Osteocyte (in vitro differentiated cells): Measurements from ENCODE around the gene SYT9. TPM values are rescaled to one million over a fixed set of nuclear protein-coding genes. Genes with fewer than 3 reads are reported as not detected.

ENCODE experiments used
- DNase-seq: peaks from one replicate; pipeline ENCODE4 v3.0.0; 2021; ENCODE audit warnings: mixed read lengths; ENCODE audit not compliant: unreplicated experiment; ENCODE audit errors: extremely low spot score
- H3K27ac Mint-ChIP-seq: one replicate; pipeline ENCODE4 v1.8.0; 2021; ENCODE audit warnings: mild to moderate bottlenecking, mixed read lengths; ENCODE audit not compliant: unreplicated experiment
- H3K27me3 Mint-ChIP-seq: one replicate; pipeline ENCODE4 v1.8.0; 2021; ENCODE audit warnings: mixed read lengths; ENCODE audit not compliant: unreplicated experiment
- H3K36me3 Mint-ChIP-seq: one replicate; pipeline ENCODE4 v1.8.0; 2021; ENCODE audit warnings: mixed read lengths; ENCODE audit not compliant: unreplicated experiment
- H3K4me1 Mint-ChIP-seq: one replicate; pipeline ENCODE4 v1.8.0; 2021; ENCODE audit warnings: mixed read lengths; ENCODE audit not compliant: unreplicated experiment
- H3K4me3 Mint-ChIP-seq: one replicate; pipeline ENCODE4 v1.8.0; 2021; ENCODE audit warnings: mild to moderate bottlenecking, moderate library complexity, mixed read lengths; ENCODE audit not compliant: unreplicated experiment
- H3K9me3 Mint-ChIP-seq: one replicate; pipeline ENCODE4 v1.8.0; 2021; ENCODE audit warnings: mixed read lengths; ENCODE audit not compliant: unreplicated experiment
- CTCF ChIP-seq: fragments of 200-600 bp; sonication (generic); IDR thresholded peaks from 2 replicates; pipeline ENCODE4 v1.5.0; 2021; ENCODE audit warnings: antibody characterized with exemption, mild to moderate bottlenecking, moderate library complexity
- total RNA-seq: library from RNA; stranded (reverse); gene quantifications from 2 replicates; pipeline ENCODE4 v1.2.1, GENCODE V29; 2021

Gene SYT9
- total RNA-seq, 1 donor from 2014 or later: 0.40 TPM

GRCh38 chr11:7292922-7293321 lies 41.2 kb downstream of the SYT9 start:
- no peak for TF ChIP-seq CTCF
- no peak overlapping the region for H3K27ac Mint-ChIP-seq
- no peak overlapping the region for H3K4me3 Mint-ChIP-seq
- H3K4me1 Mint-ChIP-seq: no peaks in the 10 kb centered on the region
- no peaks in the 10 kb centered on the region for H3K27me3 Mint-ChIP-seq
- no peaks in the 10 kb centered on the region for H3K36me3 Mint-ChIP-seq
- H3K9me3 Mint-ChIP-seq: no peaks in the 10 kb centered on the region
- no peak for DNase-seq

GRCh38 chr11:7299393-7299792 lies 47.7 kb downstream of the SYT9 start:
- no peaks in the 10 kb centered on the region for H3K36me3 Mint-ChIP-seq
- H3K4me1 Mint-ChIP-seq: no peaks in the 10 kb centered on the region
- H3K27me3 Mint-ChIP-seq: no peaks in the 10 kb centered on the region
- no peak overlapping the region for H3K27ac Mint-ChIP-seq
- no peaks in the 10 kb centered on the region for H3K9me3 Mint-ChIP-seq
- no peak for TF ChIP-seq CTCF
- H3K4me3 Mint-ChIP-seq: no peak overlapping the region
- no peak for DNase-seq

- TF ChIP-seq CTCF: no peak
- no peak overlapping the region for H3K4me3 Mint-ChIP-seq
- H3K27ac Mint-ChIP-seq: no peak overlapping the region
- no peak for DNase-seq
- H3K36me3 Mint-ChIP-seq: no peaks in the 10 kb centered on the region
- no peaks in the 10 kb centered on the region for H3K9me3 Mint-ChIP-seq
- H3K4me1 Mint-ChIP-seq: no peaks in the 10 kb centered on the region
- no peaks in the 10 kb centered on the region for H3K27me3 Mint-ChIP-seq
Observed at GRCh38 chr11:7300281-7300680, 48.6 kb downstream of the SYT9 start.

- Mint-ChIP-seq H3K9me3 (no peaks in the 10 kb centered on the region), H3K36me3 (no peaks in the 10 kb centered on the region), H3K4me3 (no peak overlapping the region), H3K27me3 (peaks cover 3% of the 10 kb centered on the region), H3K4me1 (no peaks in the 10 kb centered on the region), H3K27ac (no peak overlapping the region)
- no peak for DNase-seq
- no peak for TF ChIP-seq CTCF
Observed at GRCh38 chr11:7303146-7303545, 51.4 kb downstream of the SYT9 start.

- H3K27ac Mint-ChIP-seq: no peak overlapping the region
- H3K4me3 Mint-ChIP-seq: no peak overlapping the region
- no peak for TF ChIP-seq CTCF
- no peaks in the 10 kb centered on the region for H3K9me3 Mint-ChIP-seq
- no peaks in the 10 kb centered on the region for H3K36me3 Mint-ChIP-seq
- H3K27me3 Mint-ChIP-seq: peaks cover 3% of the 10 kb centered on the region
- H3K4me1 Mint-ChIP-seq: no peaks in the 10 kb centered on the region
- DNase-seq: no peak
Observed at GRCh38 chr11:7306900-7307299, 55.2 kb downstream of the SYT9 start.
